Nephron (organoid): Measurements from ENCODE around the gene PLEKHD1.
"Not testable (repeated sequence)": the region's sequence is repeated elsewhere in the genome, so short reads cannot be mapped to it uniquely, and the experiment has no call there.

Experiments used
- H3K27ac Mint-ChIP-seq, 3 experiments: 2 replicates each; pipeline ENCODE4 v1.8.0; 2020; ENCODE audit warnings: mixed read lengths in 3 of 3, mild to moderate bottlenecking in 2 of 3, moderate library complexity in 1 of 3
- H3K27me3 Mint-ChIP-seq: 2 replicates; pipeline ENCODE4 v1.8.0; 2021; ENCODE audit warnings: low read depth, mild to moderate bottlenecking, moderate library complexity, mixed read lengths
- H3K36me3 Mint-ChIP-seq: 2 replicates; pipeline ENCODE4 v1.8.0; 2020; ENCODE audit warnings: low read depth, mixed read lengths
- H3K4me1 Mint-ChIP-seq: 2 replicates; pipeline ENCODE4 v1.8.0; 2020; ENCODE audit warnings: mixed read lengths
- H3K4me3 Mint-ChIP-seq, 3 experiments: 2 replicates each; pipeline ENCODE4 v1.8.0; 2020; ENCODE audit warnings: mild to moderate bottlenecking in 3 of 3, mixed read lengths in 3 of 3, moderate library complexity in 2 of 3
- H3K9me3 Mint-ChIP-seq: 2 replicates; pipeline ENCODE4 v1.8.0; 2020; ENCODE audit warnings: mixed read lengths
- TF ChIP-seq, protein P1 (sequence below), 3 experiments: fragments of 200-600 bp; sonication (generic); IDR thresholded peaks; one replicate each; pipeline ENCODE4 v1.5.0; 2021; ENCODE audit warnings: antibody characterized with exemption in 3 of 3; ENCODE audit not compliant: unreplicated experiment in 3 of 3

Gene PLEKHD1

DNA sequence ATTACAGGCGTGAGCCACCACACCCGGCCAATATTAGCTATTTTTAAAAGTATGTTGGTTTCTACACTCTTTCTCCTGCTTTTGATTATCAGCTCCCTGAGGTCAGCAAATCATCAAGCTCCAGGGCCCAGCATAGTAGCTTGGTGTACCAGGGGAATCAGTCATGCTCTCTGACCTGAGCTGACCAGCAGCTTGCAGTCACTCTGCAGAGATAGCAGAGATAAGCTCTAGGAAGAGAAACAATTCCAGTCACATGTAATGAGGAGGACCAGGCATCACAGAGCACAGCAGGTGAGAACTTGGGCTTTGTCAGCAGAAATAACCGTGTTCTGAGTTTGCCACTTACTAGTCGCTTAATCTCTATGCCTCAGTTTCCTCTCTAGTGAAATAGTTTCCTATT lies 8.5 kb downstream of the PLEKHD1 start:
- no peaks in the 10 kb centered on the region for H3K36me3 Mint-ChIP-seq
- peaks cover 48% of the 10 kb centered on the region for H3K27me3 Mint-ChIP-seq
- peaks cover 38% of the 10 kb centered on the region for H3K4me1 Mint-ChIP-seq
- no peak overlapping the region for H3K27ac Mint-ChIP-seq
- no peaks in the 10 kb centered on the region for H3K9me3 Mint-ChIP-seq
- no peak overlapping the region for H3K4me3 Mint-ChIP-seq
- TF ChIP-seq, protein P1, sequence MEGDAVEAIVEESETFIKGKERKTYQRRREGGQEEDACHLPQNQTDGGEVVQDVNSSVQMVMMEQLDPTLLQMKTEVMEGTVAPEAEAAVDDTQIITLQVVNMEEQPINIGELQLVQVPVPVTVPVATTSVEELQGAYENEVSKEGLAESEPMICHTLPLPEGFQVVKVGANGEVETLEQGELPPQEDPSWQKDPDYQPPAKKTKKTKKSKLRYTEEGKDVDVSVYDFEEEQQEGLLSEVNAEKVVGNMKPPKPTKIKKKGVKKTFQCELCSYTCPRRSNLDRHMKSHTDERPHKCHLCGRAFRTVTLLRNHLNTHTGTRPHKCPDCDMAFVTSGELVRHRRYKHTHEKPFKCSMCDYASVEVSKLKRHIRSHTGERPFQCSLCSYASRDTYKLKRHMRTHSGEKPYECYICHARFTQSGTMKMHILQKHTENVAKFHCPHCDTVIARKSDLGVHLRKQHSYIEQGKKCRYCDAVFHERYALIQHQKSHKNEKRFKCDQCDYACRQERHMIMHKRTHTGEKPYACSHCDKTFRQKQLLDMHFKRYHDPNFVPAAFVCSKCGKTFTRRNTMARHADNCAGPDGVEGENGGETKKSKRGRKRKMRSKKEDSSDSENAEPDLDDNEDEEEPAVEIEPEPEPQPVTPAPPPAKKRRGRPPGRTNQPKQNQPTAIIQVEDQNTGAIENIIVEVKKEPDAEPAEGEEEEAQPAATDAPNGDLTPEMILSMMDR (IDR thresholded peaks at IDR 0.05; ENCODE audit: unreplicated experiment in 3 of 3): no peak

DNA sequence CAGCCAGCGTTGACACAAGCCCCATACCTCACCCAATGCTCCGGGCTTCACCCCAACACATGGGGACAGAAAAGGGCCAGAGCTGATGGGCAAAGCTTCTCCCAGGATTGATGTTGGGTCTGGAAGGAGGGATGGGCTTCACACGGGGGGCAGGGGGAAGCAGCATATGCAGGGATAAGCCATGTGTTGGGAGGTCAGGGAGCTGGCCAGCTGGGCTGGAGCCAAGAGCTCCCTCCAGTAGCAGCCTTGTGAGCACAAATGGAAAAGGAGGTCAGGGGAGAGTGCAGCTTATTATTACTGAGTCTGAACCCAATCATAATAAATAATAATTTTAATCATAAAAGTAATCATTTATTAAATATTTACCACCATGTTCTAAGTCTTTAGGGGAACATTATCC lies 9.3 kb downstream of the PLEKHD1 start:
- Mint-ChIP-seq H3K4me1 (peaks cover 38% of the 10 kb centered on the region), H3K27me3 (peaks cover 43% of the 10 kb centered on the region), H3K9me3 (no peaks in the 10 kb centered on the region), H3K27ac (no peak overlapping the region), H3K4me3 (no peak overlapping the region), H3K36me3 (no peaks in the 10 kb centered on the region)
- TF ChIP-seq, protein P1 (IDR thresholded peaks at IDR 0.05; ENCODE audit: unreplicated experiment in 3 of 3): no peak

DNA sequence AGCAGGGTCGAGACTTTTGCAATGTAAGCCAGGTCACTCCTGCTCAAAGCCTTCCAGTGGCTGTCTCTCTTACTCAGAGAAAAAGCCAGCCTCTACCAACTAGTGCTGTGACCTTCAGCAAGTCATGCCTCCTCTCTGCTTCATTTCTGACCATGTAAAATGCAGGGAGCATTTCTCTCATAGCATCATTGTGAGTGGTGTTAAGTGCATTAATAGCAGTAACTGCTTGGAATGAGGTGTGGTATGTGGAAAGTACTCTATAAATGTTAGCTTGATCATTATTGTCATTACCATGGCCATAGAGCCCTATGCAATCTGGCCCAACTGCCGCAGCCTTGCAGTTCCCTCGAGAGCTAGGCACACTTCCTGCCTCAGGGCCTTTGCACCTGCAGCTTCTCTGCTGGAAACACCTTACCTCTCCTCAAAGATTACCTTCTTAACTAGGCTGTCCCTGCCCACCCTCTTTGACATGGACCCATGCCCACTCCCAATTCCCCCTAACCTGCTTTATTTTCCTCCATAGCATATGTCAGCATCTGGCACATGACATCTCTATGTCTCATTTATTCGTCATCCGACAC lies 10.9 kb downstream of the PLEKHD1 start:
- H3K4me3 Mint-ChIP-seq: no peak overlapping the region
- H3K4me1 Mint-ChIP-seq: peaks cover 40% of the 10 kb centered on the region
- H3K27ac Mint-ChIP-seq: no peak overlapping the region
- no peaks in the 10 kb centered on the region for H3K36me3 Mint-ChIP-seq
- H3K27me3 Mint-ChIP-seq: peaks cover 40% of the 10 kb centered on the region
- H3K9me3 Mint-ChIP-seq: no peaks in the 10 kb centered on the region
- TF ChIP-seq, protein P1 (IDR thresholded peaks at IDR 0.05; ENCODE audit: unreplicated experiment in 3 of 3): no peak

DNA sequence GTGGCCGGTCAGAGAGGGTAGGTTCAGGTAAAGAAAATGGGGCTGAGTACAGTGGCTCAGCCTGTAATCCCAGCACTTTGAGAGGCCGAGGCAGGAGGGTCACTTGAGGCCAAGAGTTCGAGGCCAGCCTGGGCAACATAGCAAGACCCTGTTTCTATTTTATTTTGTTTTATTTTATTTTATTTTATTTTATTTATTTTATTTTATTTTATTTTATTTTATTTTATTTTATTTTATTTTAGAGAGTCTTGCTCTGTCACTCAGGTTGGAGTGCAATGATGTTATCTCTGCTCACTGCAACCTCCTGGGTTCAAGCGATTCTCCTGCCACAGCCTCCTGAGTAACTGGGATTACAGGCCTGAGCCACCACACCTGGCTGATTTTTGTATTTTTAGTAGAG lies 13.3 kb downstream of the PLEKHD1 start:
- not testable (repeated sequence) for H3K27ac Mint-ChIP-seq

DNA sequence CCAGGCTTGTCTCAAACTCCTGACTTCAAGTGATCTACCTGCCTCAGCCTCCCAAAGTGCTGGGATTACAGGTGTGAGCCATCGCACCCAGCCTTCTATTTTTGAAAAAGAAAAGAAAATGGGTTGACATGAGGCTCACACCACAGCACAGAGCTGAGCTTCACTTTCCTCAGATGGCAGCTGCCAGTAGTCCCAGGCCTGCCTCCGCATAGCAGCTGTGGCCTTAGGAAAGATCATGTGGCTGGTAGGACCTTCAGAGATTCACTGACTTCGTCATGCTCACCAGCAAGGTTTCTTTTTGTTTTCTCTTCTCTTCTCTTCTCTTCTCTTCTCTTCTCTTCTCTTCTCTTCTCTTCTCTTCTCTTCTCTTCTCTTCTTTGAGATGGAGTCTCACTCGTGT lies 13.8 kb downstream of the PLEKHD1 start:
- Mint-ChIP-seq H3K27ac (peak overlapping the region in 1 of 3 experiments; percentile 18), H3K4me3 (peak overlapping the region in 1 of 3 experiments; percentile 48), H3K27me3 (peaks cover 33% of the 10 kb centered on the region), H3K4me1 (peaks cover 64% of the 10 kb centered on the region)
- not testable (repeated sequence) for H3K9me3 Mint-ChIP-seq, H3K36me3 Mint-ChIP-seq

More for the DNA sequence above, 13.3 kb downstream of the PLEKHD1 start:
- not testable (repeated sequence) for H3K4me3 Mint-ChIP-seq, H3K9me3 Mint-ChIP-seq, H3K36me3 Mint-ChIP-seq
- Mint-ChIP-seq H3K4me1 (peaks cover 62% of the 10 kb centered on the region), H3K27me3 (peaks cover 34% of the 10 kb centered on the region)

DNA sequence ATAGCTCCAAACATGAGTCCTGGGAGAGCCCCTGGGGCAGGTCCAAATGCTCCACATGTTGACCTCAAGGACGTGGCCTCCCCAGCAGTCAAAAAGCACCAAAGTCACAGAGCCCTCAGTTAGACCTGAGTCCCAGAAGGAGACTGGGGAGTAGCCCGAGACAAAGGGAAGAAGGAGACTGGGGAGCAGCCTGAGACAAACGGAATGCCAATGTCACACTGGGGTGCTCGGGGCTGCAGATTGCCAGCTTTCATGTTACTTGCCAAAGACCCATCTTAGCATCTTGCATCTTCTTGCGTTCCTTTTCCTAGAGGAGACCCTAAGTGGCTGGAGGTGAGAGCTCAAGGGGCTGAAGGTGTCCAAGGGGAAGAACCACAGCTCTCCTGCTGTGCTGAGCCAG lies 14.9 kb downstream of the PLEKHD1 start:
- Mint-ChIP-seq H3K4me1 (peaks cover 58% of the 10 kb centered on the region), H3K4me3 (no peak overlapping the region), H3K36me3 (no peaks in the 10 kb centered on the region), H3K27ac (no peak overlapping the region), H3K27me3 (peaks cover 28% of the 10 kb centered on the region), H3K9me3 (no peaks in the 10 kb centered on the region)
- TF ChIP-seq, protein P1 (IDR thresholded peaks at IDR 0.05; ENCODE audit: unreplicated experiment in 3 of 3): no peak

DNA sequence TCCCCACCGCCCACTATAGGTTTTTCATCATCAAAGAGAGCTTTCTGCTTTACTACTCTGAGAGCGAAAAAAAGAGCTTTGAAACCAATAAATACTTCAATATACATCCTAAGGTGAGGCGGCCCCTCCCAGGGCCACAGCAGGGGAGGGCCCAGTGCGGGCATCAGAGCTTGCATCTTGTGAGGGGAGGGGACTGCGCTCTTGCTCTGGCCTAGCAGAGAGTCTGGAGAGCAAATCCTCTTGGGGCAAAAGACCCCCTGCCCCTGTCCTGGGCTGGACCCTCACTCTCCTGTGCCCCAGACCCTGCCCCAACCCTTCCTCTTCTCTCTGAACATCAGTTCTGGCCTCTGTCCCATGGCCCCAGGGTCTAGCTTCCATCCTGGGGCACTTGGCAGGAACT lies 15.6 kb downstream of the PLEKHD1 start:
- Mint-ChIP-seq H3K9me3 (no peaks in the 10 kb centered on the region), H3K4me3 (no peak overlapping the region), H3K27me3 (peaks cover 27% of the 10 kb centered on the region), H3K27ac (no peak overlapping the region), H3K4me1 (peaks cover 58% of the 10 kb centered on the region), H3K36me3 (no peaks in the 10 kb centered on the region)
- TF ChIP-seq, protein P1 (IDR thresholded peaks at IDR 0.05; ENCODE audit: unreplicated experiment in 3 of 3): no peak
